ENCODE data around the gene RNF214.

The RNF214 gene

GRCh38 chr11:117225553-117226170, 6.8 kb upstream of the RNF214 start:
- H3K79me2 ChIP-seq (ENCODE audit: insufficient read depth, low read length), result peaks cover 19% of the 10 kb centered on the region
- H3K4me2 ChIP-seq (ENCODE audit: low read depth, low read length, poor library complexity, severe bottlenecking), result no peak overlapping the region
- H3K9me3 ChIP-seq (ENCODE audit: insufficient read depth, low read depth, low read length), result no peaks in the 10 kb centered on the region
- H3K36me3 ChIP-seq (ENCODE audit: insufficient read depth, low read length), result peaks cover 31% of the 10 kb centered on the region; the same call in 1 of the 2 replicates
- no peaks in the 10 kb centered on the region for H3K27me3 ChIP-seq (ENCODE audit: insufficient read depth, low read length, poor library complexity, severe bottlenecking)
- H3F3A ChIP-seq (ENCODE audit: low read depth), result no peaks in the 10 kb centered on the region
- no peaks in the 10 kb centered on the region for H4K20me1 ChIP-seq (ENCODE audit: insufficient read depth, low read length, poor library complexity, severe bottlenecking)
- H3K9me2 ChIP-seq (replicated peaks; ENCODE audit: low read depth, low read length), result no peaks in the 10 kb centered on the region
- no peak overlapping the region for H2AFZ ChIP-seq (ENCODE audit: low read length)
- peaks cover 12% of the 10 kb centered on the region for H3K4me1 ChIP-seq (ENCODE audit: insufficient read depth, low read length, poor library complexity, severe bottlenecking)
- no peak overlapping the region for H3K9ac ChIP-seq (ENCODE audit: low read depth, low read length, poor library complexity, severe bottlenecking)
- TF ChIP-seq EZH2phosphoT487 (IDR thresholded peaks at IDR 0.05; ENCODE audit: borderline replicate concordance), result no peak
- TF ChIP-seq, protein P1, sequence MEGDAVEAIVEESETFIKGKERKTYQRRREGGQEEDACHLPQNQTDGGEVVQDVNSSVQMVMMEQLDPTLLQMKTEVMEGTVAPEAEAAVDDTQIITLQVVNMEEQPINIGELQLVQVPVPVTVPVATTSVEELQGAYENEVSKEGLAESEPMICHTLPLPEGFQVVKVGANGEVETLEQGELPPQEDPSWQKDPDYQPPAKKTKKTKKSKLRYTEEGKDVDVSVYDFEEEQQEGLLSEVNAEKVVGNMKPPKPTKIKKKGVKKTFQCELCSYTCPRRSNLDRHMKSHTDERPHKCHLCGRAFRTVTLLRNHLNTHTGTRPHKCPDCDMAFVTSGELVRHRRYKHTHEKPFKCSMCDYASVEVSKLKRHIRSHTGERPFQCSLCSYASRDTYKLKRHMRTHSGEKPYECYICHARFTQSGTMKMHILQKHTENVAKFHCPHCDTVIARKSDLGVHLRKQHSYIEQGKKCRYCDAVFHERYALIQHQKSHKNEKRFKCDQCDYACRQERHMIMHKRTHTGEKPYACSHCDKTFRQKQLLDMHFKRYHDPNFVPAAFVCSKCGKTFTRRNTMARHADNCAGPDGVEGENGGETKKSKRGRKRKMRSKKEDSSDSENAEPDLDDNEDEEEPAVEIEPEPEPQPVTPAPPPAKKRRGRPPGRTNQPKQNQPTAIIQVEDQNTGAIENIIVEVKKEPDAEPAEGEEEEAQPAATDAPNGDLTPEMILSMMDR (conservative IDR thresholded peaks at IDR 0.05; ENCODE audit: low read length), result no peak
- H3K4me3 ChIP-seq (ENCODE audit: low read length, poor library complexity, severe bottlenecking), result no peak overlapping the region

- Histone ChIP-seq H3K9me2 (replicated peaks; ENCODE audit: low read depth, low read length) (no peaks in the 10 kb centered on the region), H2AFZ (ENCODE audit: low read length) (no peak overlapping the region), H3K4me2 (ENCODE audit: low read depth, low read length, poor library complexity, severe bottlenecking) (no peak overlapping the region), H3K36me3 (ENCODE audit: insufficient read depth, low read length) (peaks cover 31% of the 10 kb centered on the region; the same call in 1 of the 2 replicates), H3K9me3 (ENCODE audit: insufficient read depth, low read depth, low read length) (no peaks in the 10 kb centered on the region), H3K9ac (ENCODE audit: low read depth, low read length, poor library complexity, severe bottlenecking) (no peak overlapping the region), H3K79me2 (ENCODE audit: insufficient read depth, low read length) (peaks cover 29% of the 10 kb centered on the region), H3K27me3 (ENCODE audit: insufficient read depth, low read length, poor library complexity, severe bottlenecking) (no peaks in the 10 kb centered on the region), H3F3A (ENCODE audit: low read depth) (no peaks in the 10 kb centered on the region), H4K20me1 (ENCODE audit: insufficient read depth, low read length, poor library complexity, severe bottlenecking) (no peaks in the 10 kb centered on the region), H3K4me1 (ENCODE audit: insufficient read depth, low read length, poor library complexity, severe bottlenecking) (peaks cover 20% of the 10 kb centered on the region), H3K4me3 (ENCODE audit: low read length, poor library complexity, severe bottlenecking) (no peak overlapping the region)
- TF ChIP-seq, protein P1 (conservative IDR thresholded peaks at IDR 0.05; ENCODE audit: low read length), result peak; percentile 83
- TF ChIP-seq EZH2phosphoT487 (IDR thresholded peaks at IDR 0.05; ENCODE audit: borderline replicate concordance), result no peak
Observed at GRCh38 chr11:117226388-117227385, 5.8 kb upstream of the RNF214 start.

DNA sequence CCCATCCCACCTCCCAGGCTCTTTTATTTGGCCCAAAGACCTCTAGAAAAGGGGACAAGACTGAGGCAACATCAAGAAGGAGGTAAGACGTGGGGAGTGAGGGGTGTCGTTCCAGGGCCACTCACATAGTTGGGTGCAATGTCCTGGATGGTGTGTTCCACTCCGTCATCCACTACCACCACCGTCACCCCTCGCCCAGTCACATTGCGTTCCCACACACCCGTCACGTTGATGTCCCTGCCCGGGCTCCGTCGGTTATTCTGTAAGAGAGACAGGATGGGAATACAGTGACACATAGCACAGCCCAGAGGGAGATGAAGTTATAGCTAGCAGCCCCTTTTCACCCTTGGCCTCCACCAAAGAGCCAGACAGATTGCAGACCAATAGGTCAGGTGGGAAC, 4.4 kb upstream of the RNF214 start:
- Histone ChIP-seq H3K36me3 (ENCODE audit: insufficient read depth, low read length) (peaks cover 29% of the 10 kb centered on the region; the same call in 1 of the 2 replicates), H4K20me1 (ENCODE audit: insufficient read depth, low read length, poor library complexity, severe bottlenecking) (no peaks in the 10 kb centered on the region), H2AFZ (ENCODE audit: low read length) (no peak overlapping the region), H3K4me2 (ENCODE audit: low read depth, low read length, poor library complexity, severe bottlenecking) (no peak overlapping the region), H3K4me3 (ENCODE audit: low read length, poor library complexity, severe bottlenecking) (no peak overlapping the region), H3K4me1 (ENCODE audit: insufficient read depth, low read length, poor library complexity, severe bottlenecking) (peaks cover 20% of the 10 kb centered on the region), H3F3A (ENCODE audit: low read depth) (no peaks in the 10 kb centered on the region), H3K79me2 (ENCODE audit: insufficient read depth, low read length) (peaks cover 34% of the 10 kb centered on the region), H3K9me2 (replicated peaks; ENCODE audit: low read depth, low read length) (no peaks in the 10 kb centered on the region), H3K9me3 (ENCODE audit: insufficient read depth, low read depth, low read length) (no peaks in the 10 kb centered on the region), H3K9ac (ENCODE audit: low read depth, low read length, poor library complexity, severe bottlenecking) (no peak overlapping the region), H3K27me3 (ENCODE audit: insufficient read depth, low read length, poor library complexity, severe bottlenecking) (no peaks in the 10 kb centered on the region)
- TF ChIP-seq, protein P1 (conservative IDR thresholded peaks at IDR 0.05; ENCODE audit: low read length), result no peak
